ENCODE results near the gene PRDM16.

The PRDM16 gene

DNA sequence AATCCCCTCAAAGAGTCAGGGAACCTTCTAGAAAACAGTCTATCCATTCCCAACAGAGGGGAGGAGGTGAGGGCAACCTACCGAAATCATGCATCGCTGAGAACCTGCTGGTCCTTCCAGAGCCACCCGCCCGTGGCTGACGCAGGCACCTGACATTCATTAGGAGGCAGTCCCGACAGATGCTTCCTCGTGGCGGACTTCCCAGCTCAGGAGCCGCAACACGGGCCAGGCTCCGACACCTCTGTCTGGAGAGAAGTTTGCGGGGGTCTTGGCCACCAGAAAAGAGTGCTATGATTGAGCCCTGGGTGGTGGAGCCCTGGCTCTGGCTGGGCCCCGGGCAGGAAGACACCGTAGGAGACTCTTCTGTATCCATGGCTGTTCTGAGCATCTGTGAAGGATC lies 299.1 kb downstream of the PRDM16 start:
- DNase-seq (ENCODE audit: low read depth in 2 of 2) = no peak

GRCh38 chr1:3368711-3369445 lies 299.9 kb downstream of the PRDM16 start:
- DNase-seq (ENCODE audit: low read depth in 2 of 2) = no peak

DNA sequence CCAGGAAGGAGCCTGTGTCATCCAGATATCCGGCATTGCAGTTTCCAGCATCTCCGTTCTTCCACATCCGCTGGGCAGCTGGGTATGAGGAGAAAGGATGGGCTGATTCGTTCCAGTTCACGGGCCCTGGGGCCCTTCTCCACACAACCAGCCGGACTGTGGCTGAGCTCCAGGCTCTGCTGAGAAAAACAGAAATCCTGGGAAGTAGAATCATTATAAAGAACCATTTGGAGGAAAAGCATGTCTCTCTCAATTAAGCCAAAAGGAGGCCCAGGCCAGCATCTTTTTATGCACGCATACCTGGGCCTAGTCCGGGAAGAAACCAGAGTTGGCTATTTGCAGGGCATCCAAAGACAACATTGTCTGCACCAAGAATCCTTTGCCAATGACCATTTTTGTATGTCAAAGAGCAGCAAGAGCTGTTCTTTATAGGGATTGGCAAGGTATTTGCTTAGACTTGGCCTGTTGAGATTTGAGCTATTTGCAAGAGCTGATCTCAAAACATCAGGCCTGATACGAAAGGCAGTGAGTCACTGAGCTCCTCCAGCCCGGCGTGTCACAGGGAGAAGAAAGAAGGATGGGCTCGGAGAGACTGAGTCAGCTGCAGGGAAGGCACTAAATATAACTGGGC lies 300.6 kb downstream of the PRDM16 start:
- DNase-seq (ENCODE audit: low read depth in 2 of 2) = no peak

DNA sequence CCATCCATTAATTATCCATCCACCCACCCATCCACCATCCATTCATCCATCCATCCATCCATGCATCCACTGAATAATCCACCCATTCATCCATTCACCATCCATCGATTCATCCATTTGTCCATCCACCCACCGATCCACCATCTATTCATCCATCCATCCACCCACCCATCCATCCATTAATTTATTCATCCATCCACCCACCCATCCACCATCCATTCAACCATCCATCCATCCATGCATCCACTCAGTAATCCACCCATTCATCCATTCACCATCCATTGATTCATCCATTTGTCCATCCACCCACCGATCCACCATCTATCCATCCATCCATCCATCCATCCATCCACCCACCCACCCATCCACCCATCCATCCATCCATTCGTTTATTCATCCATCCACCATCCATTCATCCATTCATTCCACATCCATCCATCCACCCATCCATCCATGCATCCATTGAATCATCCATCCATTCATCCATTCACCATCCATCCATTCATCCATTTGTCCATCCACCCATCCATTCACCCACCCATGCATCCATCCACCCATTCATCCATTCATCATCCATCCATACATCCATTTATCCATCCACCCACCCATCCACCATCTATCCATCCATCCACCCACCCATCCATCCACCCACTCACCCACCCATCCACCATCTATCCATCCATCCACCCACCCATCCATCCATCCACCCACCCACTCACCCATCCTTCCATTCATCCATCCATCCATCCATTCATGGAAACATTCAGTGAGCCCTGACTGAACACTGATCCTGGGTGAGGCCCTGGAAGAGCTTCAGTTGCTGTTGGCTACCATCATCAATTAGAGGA lies 302.1 kb downstream of the PRDM16 start:
- no peak for DNase-seq (ENCODE audit: low read depth in 2 of 2)

- no peak for DNase-seq (ENCODE audit: low read depth in 2 of 2)
Observed at GRCh38 chr1:3372317-3372716, 303.3 kb downstream of the PRDM16 start.

DNA sequence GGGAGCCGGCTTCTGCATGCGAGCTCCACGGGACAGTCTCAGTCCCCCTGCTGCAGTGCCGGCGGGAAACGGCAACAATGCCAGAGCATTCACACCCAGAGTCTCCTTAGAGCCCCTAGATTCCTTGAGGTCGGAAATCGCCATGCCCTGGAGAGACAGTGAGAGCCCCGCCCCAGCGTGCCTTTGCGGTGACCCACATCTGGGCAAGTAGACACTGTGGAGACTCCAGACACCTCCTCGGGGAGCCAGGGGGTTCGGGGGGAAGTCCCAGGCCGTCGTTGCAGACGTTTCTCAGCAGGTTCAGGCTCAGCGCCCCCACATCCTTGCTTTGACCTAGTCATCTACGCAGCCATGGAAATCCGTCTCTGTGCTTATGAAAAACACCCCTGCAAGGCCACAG lies 304.2 kb downstream of the PRDM16 start:
- no peak for DNase-seq (ENCODE audit: low read depth in 2 of 2)

DNA sequence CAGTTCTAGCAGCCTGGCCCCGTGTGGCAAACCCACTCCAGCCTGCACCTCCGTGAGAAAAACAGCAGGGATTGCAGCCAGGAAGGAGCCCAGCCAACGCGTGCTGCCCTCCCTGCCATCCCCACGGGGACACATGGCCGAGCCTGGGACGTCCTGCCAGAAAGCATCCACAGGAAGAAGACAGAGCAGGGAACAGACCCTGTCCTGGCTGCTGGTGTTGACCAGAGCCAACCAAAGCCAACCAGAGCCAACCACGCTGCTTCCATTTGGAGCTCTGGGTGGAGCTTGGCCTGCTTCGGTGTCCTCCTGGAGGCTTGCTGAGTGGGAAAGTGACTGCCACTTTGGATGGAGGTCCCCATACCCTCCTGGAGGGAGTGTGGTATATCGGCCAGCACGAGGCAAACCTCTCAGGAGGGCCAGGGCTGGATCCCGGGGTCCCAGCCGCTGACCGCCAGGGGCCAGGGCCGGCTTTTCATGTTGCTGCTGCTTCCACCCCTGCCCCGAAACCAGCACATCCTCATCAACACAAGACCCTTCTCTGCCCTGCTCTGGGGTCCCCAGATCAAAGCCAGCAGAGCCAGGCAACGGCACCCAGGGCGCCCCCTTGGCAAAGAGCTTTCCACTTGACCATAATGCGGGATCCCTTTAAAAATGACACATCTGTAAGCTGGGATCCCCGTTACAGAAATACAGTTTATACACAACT lies 304.9 kb downstream of the PRDM16 start:
- DNase-seq (ENCODE audit: low read depth in 2 of 2) = no peak

DNA sequence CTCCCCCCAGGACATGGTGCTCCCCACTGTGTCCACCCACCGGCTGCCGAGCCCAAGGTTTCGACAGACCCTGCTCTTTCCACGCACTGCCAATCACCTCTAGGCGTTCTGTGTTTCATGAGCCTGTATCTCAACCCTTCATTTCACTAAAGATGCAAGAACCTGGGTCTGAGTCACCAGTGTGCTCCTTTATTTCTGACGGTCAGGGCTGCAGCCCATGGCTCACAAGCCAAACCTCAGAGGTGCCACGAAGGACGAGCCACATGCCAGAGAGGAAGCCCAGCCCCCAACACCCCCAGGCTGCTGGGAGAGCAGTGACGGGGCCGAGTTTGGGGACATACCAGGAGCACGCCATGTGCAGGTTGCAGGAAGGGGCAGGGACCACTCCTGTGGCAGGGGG lies 306.2 kb downstream of the PRDM16 start:
- no peak for DNase-seq (ENCODE audit: low read depth in 2 of 2)

- DNase-seq (ENCODE audit: low read depth in 2 of 2) = no peak
Observed at GRCh38 chr1:3377166-3377565, 308.2 kb downstream of the PRDM16 start.

DNA sequence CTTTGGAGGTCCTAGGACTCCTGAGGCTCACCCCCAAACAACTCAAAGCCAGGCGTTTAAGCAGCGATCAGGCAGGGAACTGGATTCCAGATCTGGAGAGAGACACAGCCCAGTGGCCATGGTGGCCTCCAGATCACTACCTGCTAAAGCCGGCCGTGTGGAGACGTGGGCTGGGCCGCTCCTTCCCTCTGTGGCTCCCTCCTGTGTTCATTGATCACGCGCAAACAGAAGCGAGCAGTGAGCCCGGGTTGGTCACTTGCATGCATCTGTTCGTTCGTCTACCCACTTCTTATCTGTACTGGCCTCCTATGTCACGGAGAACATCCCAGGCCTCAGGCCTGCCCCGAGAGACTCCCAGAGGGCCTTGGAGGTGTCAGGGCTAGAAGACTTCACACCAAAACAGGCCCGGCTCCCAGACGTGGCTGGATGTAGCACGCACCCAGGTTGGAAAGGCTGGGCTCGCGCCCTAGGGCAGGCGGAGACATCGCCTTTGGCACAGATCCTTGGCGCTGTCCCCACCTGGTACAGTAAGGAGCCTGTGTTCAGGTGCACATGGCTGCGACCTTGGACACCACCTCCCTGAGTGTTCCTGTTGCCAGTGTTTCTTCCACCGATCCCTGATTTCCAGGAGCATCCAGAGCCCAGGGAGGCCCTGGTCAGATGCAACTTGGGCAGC lies 308.7 kb downstream of the PRDM16 start:
- DNase-seq (ENCODE audit: low read depth in 2 of 2) = no peak

DNA sequence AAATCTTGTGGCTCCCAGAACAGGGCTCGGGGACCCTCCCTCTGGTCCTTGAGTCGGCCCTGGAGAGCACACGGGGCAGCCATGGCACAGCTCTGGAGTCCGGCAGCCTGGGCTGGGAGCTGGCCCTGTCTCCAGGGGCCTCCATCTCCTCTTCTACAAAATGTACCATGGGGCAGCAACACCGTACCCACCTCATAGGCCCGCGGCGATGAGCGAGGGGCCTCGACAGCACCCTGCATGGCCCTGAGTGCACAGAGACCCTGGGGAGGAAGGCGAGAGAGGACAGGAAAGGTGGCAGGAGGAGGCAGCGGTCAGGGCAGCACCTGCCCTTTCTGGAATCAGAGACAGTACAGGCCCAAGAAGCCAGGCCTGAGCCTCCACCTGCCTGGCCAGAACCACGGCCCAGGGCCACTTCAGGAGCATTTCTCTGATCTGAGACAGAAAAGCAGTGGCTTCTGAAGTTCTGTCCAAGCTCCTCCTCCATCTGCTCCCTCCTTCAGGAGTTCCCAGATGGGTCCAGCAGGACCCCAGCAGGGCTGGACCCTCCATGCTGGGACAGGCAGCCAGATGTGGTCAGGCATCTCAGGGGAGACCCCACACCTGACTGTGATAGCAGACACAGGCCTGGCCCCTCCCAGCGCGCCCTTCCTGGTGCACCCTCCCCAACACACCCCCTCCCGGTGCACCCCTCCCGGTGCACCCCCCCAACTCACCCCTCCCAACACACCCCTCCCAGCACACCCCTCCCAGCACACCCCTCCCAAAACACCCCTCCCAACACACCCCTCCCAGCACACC lies 309.6 kb downstream of the PRDM16 start:
- DNase-seq (ENCODE audit: low read depth in 2 of 2) = no peak

- no peak for DNase-seq (ENCODE audit: low read depth in 2 of 2)
Observed at GRCh38 chr1:3379934-3380333, 310.9 kb downstream of the PRDM16 start.

DNA sequence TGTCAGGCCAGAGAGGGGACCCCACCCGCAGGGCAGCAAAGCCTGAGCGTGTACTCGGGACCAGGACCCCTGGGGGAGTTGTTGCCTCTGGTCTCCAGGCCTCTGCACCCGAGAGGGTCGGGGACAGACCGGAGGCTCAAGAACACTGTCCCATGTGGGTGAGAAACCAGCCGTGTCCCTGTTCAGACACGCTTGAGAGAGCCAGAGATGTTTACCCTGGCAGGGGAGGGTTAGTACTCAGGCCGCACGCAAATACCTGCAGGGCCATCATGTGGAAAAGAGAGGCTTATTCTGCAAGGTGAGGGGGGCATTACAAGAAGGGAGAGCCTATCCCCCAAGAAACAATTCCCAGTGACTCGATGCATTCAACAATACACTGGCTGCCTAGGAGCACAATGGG lies 311.5 kb downstream of the PRDM16 start:
- DNase-seq (ENCODE audit: low read depth in 2 of 2) = no peak

GRCh38 chr1:3381901-3382300 lies 312.9 kb downstream of the PRDM16 start:
- DNase-seq (ENCODE audit: low read depth in 2 of 2) = no peak

GRCh38 chr1:3382326-3383057 lies 313.5 kb downstream of the PRDM16 start:
- no peak for DNase-seq (ENCODE audit: low read depth in 2 of 2)

DNA sequence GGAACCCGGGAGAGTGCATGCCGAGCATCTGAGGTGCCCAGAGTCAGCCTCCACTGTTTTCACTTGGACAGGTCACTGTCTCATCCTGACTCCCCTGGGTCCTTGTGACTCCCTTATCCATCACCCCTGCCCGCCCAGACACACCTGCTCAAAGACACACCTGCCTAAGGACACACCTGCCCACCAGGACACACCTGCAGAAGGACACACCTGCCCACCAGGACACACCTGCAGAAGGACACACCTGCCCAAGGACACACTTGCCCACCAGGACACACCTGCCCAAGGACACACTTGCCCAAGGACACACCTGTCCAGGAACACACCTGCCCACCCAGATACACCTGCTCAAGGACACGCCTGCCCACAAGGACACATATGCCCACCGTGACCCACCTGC lies 314.7 kb downstream of the PRDM16 start:
- DNase-seq (ENCODE audit: low read depth in 2 of 2) = no peak

- no peak for DNase-seq (ENCODE audit: low read depth in 2 of 2)
Observed at GRCh38 chr1:3384407-3384806, 315.4 kb downstream of the PRDM16 start.

GRCh38 chr1:3386205-3387002 lies 317.4 kb downstream of the PRDM16 start:
- DNase-seq (ENCODE audit: low read depth in 2 of 2) = no peak

GRCh38 chr1:3387401-3387800 lies 318.4 kb downstream of the PRDM16 start:
- DNase-seq (ENCODE audit: low read depth in 2 of 2) = no peak

Data from activated CD4-positive, alpha-beta T cell treated with anti-CD3 and anti-CD28 coated beads for 24 hours (primary cell).